MCF 10A (cell line): ENCODE data around the gene FKBP5. TPM values are rescaled to one million over a fixed set of nuclear protein-coding genes. Genes with fewer than 3 reads are reported as not detected.

Source experiments
- BruUV-seq: library from RNA; stranded (reverse); fragments of 400-500 nt; replicated peaks from 2 replicates; lab custom pipeline; 2021; lab: Mats Ljungman, UMichigan
- CTCF ChIA-PET: fragments of 300-600 bp; sonication (Branson Sonifier 250); formaldehyde crosslinking; extraction: SDS; loops from one replicate; lab custom pipeline; 2021; ENCODE audit warnings: antibody characterized with exemption, inconsistent platforms; lab: Yijun Ruan, JAX
- POLR2A ChIA-PET: fragments of 300-600, 350-650 bp; sonication (Branson Sonifier 250); formaldehyde crosslinking; extraction: SDS; loops from one replicate; lab custom pipeline; 2020; ENCODE audit warnings: antibody characterized with exemption, inconsistent platforms; lab: Yijun Ruan, JAX
- DNase-seq: peaks from one replicate; pipeline ENCODE4 v3.0.0-alpha.2; 2018; ENCODE audit not compliant: unreplicated experiment
- H3K27ac Mint-ChIP-seq: one replicate; pipeline ENCODE4 v1.8.0; 2022; ENCODE audit warnings: mild to moderate bottlenecking, low read depth, mixed read lengths; ENCODE audit not compliant: unreplicated experiment
- H3K27me3 Mint-ChIP-seq: one replicate; pipeline ENCODE4 v1.8.0; 2022; ENCODE audit warnings: mixed read lengths; ENCODE audit not compliant: insufficient read depth, unreplicated experiment
- H3K36me3 Mint-ChIP-seq: one replicate; pipeline ENCODE4 v1.8.0; 2022; ENCODE audit warnings: mild to moderate bottlenecking, moderate library complexity, mixed read lengths; ENCODE audit not compliant: insufficient read depth, unreplicated experiment
- H3K4me1 Mint-ChIP-seq: one replicate; pipeline ENCODE4 v1.8.0; 2022; ENCODE audit warnings: mixed read lengths; ENCODE audit not compliant: insufficient read depth, unreplicated experiment
- H3K4me3 Mint-ChIP-seq: one replicate; pipeline ENCODE4 v1.8.0; 2022; ENCODE audit warnings: mild to moderate bottlenecking, moderate library complexity, mixed read lengths; ENCODE audit not compliant: unreplicated experiment
- H3K9me3 Mint-ChIP-seq: one replicate; pipeline ENCODE4 v1.8.0; 2022; ENCODE audit warnings: mixed read lengths; ENCODE audit not compliant: unreplicated experiment
- CTCF ChIP-seq: fragments of 200-600 bp; IDR thresholded peaks from one replicate; pipeline ENCODE4 v1.8.0; 2022; ENCODE audit warnings: antibody characterized with exemption, mild to moderate bottlenecking; ENCODE audit not compliant: unreplicated experiment
- intact Hi-C: fragments of 100-400 bp; cut with micrococcal nuclease; formaldehyde crosslinking; loops from 2 replicates; pipeline ENCODE4 v1.14.1; 2022
- total RNA-seq: library from RNA; stranded (reverse); gene quantifications from 2 replicates; pipeline ENCODE4 v1.2.3, GENCODE V29; 2022

Gene FKBP5
- total RNA-seq, 1 experiment from 2014 or later, result 387 TPM

GRCh38 chr6:35589201-35589739, 99.4 kb downstream of the FKBP5 start:
- no peaks in the 10 kb centered on the region for H3K9me3 Mint-ChIP-seq
- CTCF ChIA-PET, result interaction anchor here (1.1 kb wide), 1 partner anchor 14 kb away, joined by 3 read pairs; no protein-coding TSS in a partner anchor
- intact Hi-C loops, result loop anchor here (10.0 kb wide), 1 partner anchor 294 kb away; the partner anchor contains the start of gene DEF6
- no peak for TF ChIP-seq CTCF
- no peaks in the 10 kb centered on the region for H3K27me3 Mint-ChIP-seq
- H3K4me3 Mint-ChIP-seq, result no peak overlapping the region
- peak overlapping the region; percentile 79 for H3K27ac Mint-ChIP-seq
- DNase-seq, result no peak
- BruUV-seq, result no TSS peak
- peaks cover 100% of the 10 kb centered on the region for H3K36me3 Mint-ChIP-seq
- peaks cover 44% of the 10 kb centered on the region for H3K4me1 Mint-ChIP-seq
- POLR2A ChIA-PET, result interaction anchor here (2.3 to 7.5 kb wide), 3 partner anchors 11 to 144 kb away, joined by 9 to 169 read pairs (median 28); no protein-coding TSS in a partner anchor

- ChIA-PET CTCF (interaction anchor here (0.6 to 1.4 kb wide), 4 partner anchors 15 to 150 kb away, joined by 3 to 7 read pairs (median 5); partner anchors contain the start of genes ARMC12 and FKBP5), POLR2A (interaction anchor here (0.6 to 7.5 kb wide), 7 partner anchors 13 to 146 kb away, joined by 3 to 169 read pairs (median 4); no protein-coding TSS in a partner anchor)
- H3K27ac Mint-ChIP-seq, result peak overlapping the region; percentile 64
- no peak overlapping the region for H3K4me3 Mint-ChIP-seq
- intact Hi-C loops, result loop anchor here (10.0 kb wide), 1 partner anchor 292 kb away; the partner anchor contains the start of gene DEF6
- no TSS peak for BruUV-seq
- H3K9me3 Mint-ChIP-seq, result no peaks in the 10 kb centered on the region
- DNase-seq, result no peak
- no peaks in the 10 kb centered on the region for H3K27me3 Mint-ChIP-seq
- H3K4me1 Mint-ChIP-seq, result peaks cover 56% of the 10 kb centered on the region
- TF ChIP-seq CTCF, result no peak
- peaks cover 100% of the 10 kb centered on the region for H3K36me3 Mint-ChIP-seq
These were observed 101.5 kb downstream of the FKBP5 start for GRCh38 chr6:35587167-35587566.

GRCh38 chr6:35586542-35586941, 102.2 kb downstream of the FKBP5 start:
- no peaks in the 10 kb centered on the region for H3K27me3 Mint-ChIP-seq
- CTCF ChIA-PET, result interaction anchor here (0.6 to 1.4 kb wide), 3 partner anchors 15 to 147 kb away, joined by 3 to 7 read pairs (median 6); partner anchors contain the start of gene FKBP5
- intact Hi-C loops, result loop anchor here (10.0 kb wide), 1 partner anchor 292 kb away; the partner anchor contains the start of gene DEF6

More at GRCh38 chr6:35586542-35586941, 102.2 kb downstream of the FKBP5 start:
- no TSS peak for BruUV-seq
- no peaks in the 10 kb centered on the region for H3K9me3 Mint-ChIP-seq
- DNase-seq, result no peak
- peak overlapping the region; percentile 64 for H3K27ac Mint-ChIP-seq
- TF ChIP-seq CTCF, result no peak
- H3K4me1 Mint-ChIP-seq, result peaks cover 56% of the 10 kb centered on the region
- peaks cover 100% of the 10 kb centered on the region for H3K36me3 Mint-ChIP-seq
- POLR2A ChIA-PET, result interaction anchor here (0.7 to 7.5 kb wide), 3 partner anchors 13 to 39 kb away, joined by 3 to 169 read pairs (median 11); no protein-coding TSS in a partner anchor
- H3K4me3 Mint-ChIP-seq, result peak overlapping the region; percentile 17
